ENCODE measurements around the gene ST8SIA6. TPM values are rescaled to one million over a fixed set of nuclear protein-coding genes. Genes with fewer than 3 reads are reported as not detected.
"Not testable (repeated sequence)": the region's sequence is repeated elsewhere in the genome, so short reads cannot be mapped to it uniquely, and the experiment has no call there.

The ST8SIA6 gene
- polyA plus RNA-seq, 1 experiment, result not detected

- DNase-seq (ENCODE audit: low read depth), result no peak
- no peak overlapping the region for H3K4me3 ChIP-seq (ENCODE audit: low read depth, low read length)
- POLR2A ChIA-PET, result no interaction called here
- H3K36me3 ChIP-seq (ENCODE audit: control insufficient read depth, insufficient read depth, low read length), result no peaks in the 10 kb centered on the region
- CTCF ChIA-PET, result interaction anchor here (0.9 kb wide), 1 partner anchor 84 kb away, joined by 3 read pairs; no protein-coding TSS in a partner anchor
- H3K27me3 ChIP-seq (ENCODE audit: control insufficient read depth, insufficient read depth, low read length), result no peaks in the 10 kb centered on the region
- TF ChIP-seq CTCF (IDR thresholded peaks at IDR 0.05; ENCODE audit: insufficient read depth, low read depth, low read length), result no peak
Observed at GRCh38 chr10:17343118-17343517, 111.3 kb downstream of the ST8SIA6 start.

- Histone ChIP-seq H3K27me3 (ENCODE audit: control insufficient read depth, insufficient read depth, low read length) (no peaks in the 10 kb centered on the region), H3K4me3 (ENCODE audit: low read depth, low read length) (no peak overlapping the region), H3K36me3 (ENCODE audit: control insufficient read depth, insufficient read depth, low read length) (no peaks in the 10 kb centered on the region)
- no peak for DNase-seq (ENCODE audit: low read depth)
- no peak for TF ChIP-seq CTCF (IDR thresholded peaks at IDR 0.05; ENCODE audit: insufficient read depth, low read depth, low read length)
- ChIA-PET CTCF (interaction anchor here (0.5 kb wide), 1 partner anchor 520 kb away, joined by 3 read pairs; no protein-coding TSS in a partner anchor), POLR2A (no interaction called here)
Observed at GRCh38 chr10:17340144-17340829, 114.1 kb downstream of the ST8SIA6 start.

- peak; percentile 56 for DNase-seq (ENCODE audit: low read depth)
- Histone ChIP-seq H3K27me3 (ENCODE audit: control insufficient read depth, insufficient read depth, low read length) (0 out of 2 replicates have a peak, but pooled peaks cover 1% of the 10 kb centered on the region), H3K36me3 (ENCODE audit: control insufficient read depth, insufficient read depth, low read length) (no peaks in the 10 kb centered on the region), H3K4me3 (ENCODE audit: low read depth, low read length) (no peak overlapping the region)
- ChIA-PET POLR2A (no interaction called here), CTCF (no interaction called here)
- TF ChIP-seq CTCF (IDR thresholded peaks at IDR 0.05; ENCODE audit: insufficient read depth, low read depth, low read length), result no peak
Observed at GRCh38 chr10:17335065-17335464, 119.3 kb downstream of the ST8SIA6 start.

- no peak for TF ChIP-seq CTCF (IDR thresholded peaks at IDR 0.05; ENCODE audit: insufficient read depth, low read depth, low read length)
- CTCF ChIA-PET, result interaction anchor here (0.5 kb wide), 1 partner anchor 9 kb away, joined by 3 read pairs; no protein-coding TSS in a partner anchor
- peaks cover 1% of the 10 kb centered on the region; the same call in 1 of the 2 replicates for H3K27me3 ChIP-seq (ENCODE audit: control insufficient read depth, insufficient read depth, low read length)
- POLR2A ChIA-PET, result no interaction called here
- H3K4me3 ChIP-seq (ENCODE audit: low read depth, low read length), result no peak overlapping the region
- no peaks in the 10 kb centered on the region for H3K36me3 ChIP-seq (ENCODE audit: control insufficient read depth, insufficient read depth, low read length)
- DNase-seq (ENCODE audit: low read depth), result no peak
Observed at GRCh38 chr10:17330501-17330900, 123.9 kb downstream of the ST8SIA6 start.

GRCh38 chr10:17326377-17326776 lies 128.0 kb downstream of the ST8SIA6 start:
- CTCF ChIA-PET, result no interaction called here

GRCh38 chr10:17321957-17322356 lies 132.4 kb downstream of the ST8SIA6 start:
- POLR2A ChIA-PET; H3K27me3 ChIP-seq (ENCODE audit: control insufficient read depth, insufficient read depth, low read length); H3K4me3 ChIP-seq (ENCODE audit: low read depth, low read length); H3K36me3 ChIP-seq (ENCODE audit: control insufficient read depth, insufficient read depth, low read length); DNase-seq (ENCODE audit: low read depth): not testable (repeated sequence)
- CTCF ChIA-PET, result interaction anchor here (0.7 kb wide), 1 partner anchor 9 kb away, joined by 3 read pairs; no protein-coding TSS in a partner anchor

More at GRCh38 chr10:17326377-17326776, 128.0 kb downstream of the ST8SIA6 start:
- no peak overlapping the region for H3K4me3 ChIP-seq (ENCODE audit: low read depth, low read length)
- H3K27me3 ChIP-seq (ENCODE audit: control insufficient read depth, insufficient read depth, low read length), result peaks cover 1% of the 10 kb centered on the region; the same call in 1 of the 2 replicates
- no peaks in the 10 kb centered on the region for H3K36me3 ChIP-seq (ENCODE audit: control insufficient read depth, insufficient read depth, low read length)
- POLR2A ChIA-PET, result no interaction called here
- DNase-seq (ENCODE audit: low read depth), result no peak
- no peak for TF ChIP-seq CTCF (IDR thresholded peaks at IDR 0.05; ENCODE audit: insufficient read depth, low read depth, low read length)

All from BJ (cell line).